SU-DHL-6 (cell line): ENCODE data around the gene AOAH.

Experiments
- H2AFZ ChIP-seq: fragments of 200-600 bp; sonication (generic); 2 replicates; pipeline ENCODE4 v1.6.1; 2014; ENCODE audit warnings: low read depth, mild to moderate bottlenecking, moderate library complexity, mixed read lengths, antibody characterized with exemption, low read length; ENCODE audit not compliant: severe bottlenecking
- H3F3A ChIP-seq: fragments of 200-600 bp; shearing (Covaris generic); 2 replicates; pipeline ENCODE4 v1.6.0; 2016; ENCODE audit warnings: antibody characterized with exemption, mild to moderate bottlenecking; ENCODE audit not compliant: insufficient read depth
- H3K27ac ChIP-seq: fragments of 200-600 bp; sonication (generic); 2 replicates; pipeline ENCODE4 v1.5.1; 2016; ENCODE audit warnings: low read depth, mild to moderate bottlenecking, low read length, moderate library complexity, mixed read lengths
- H3K27me3 ChIP-seq: fragments of 200-600 bp; sonication (generic), shearing (Covaris generic); 2 replicates; pipeline ENCODE4 v1.6.0; 2014; ENCODE audit warnings: mild to moderate bottlenecking, low read length
- H3K36me3 ChIP-seq: fragments of 200-600 bp; sonication (generic); 2 replicates; pipeline ENCODE4 v1.6.1; 2014; ENCODE audit warnings: mild to moderate bottlenecking, low read length, mixed read lengths
- H3K4me2 ChIP-seq: fragments of 300-600, 200-600 bp; shearing (Covaris generic), sonication (generic); 2 replicates; pipeline ENCODE4 v1.6.0; 2014; ENCODE audit warnings: low read length, low read depth, mild to moderate bottlenecking; ENCODE audit not compliant: poor library complexity, severe bottlenecking
- H3K4me3 ChIP-seq: fragments of 200-600 bp; sonication (generic); 2 replicates; pipeline ENCODE4 v1.5.1; 2014; ENCODE audit warnings: antibody characterized with exemption, low read length, mild to moderate bottlenecking, mixed read lengths; ENCODE audit not compliant: insufficient read depth, poor library complexity, severe bottlenecking
- H3K79me2 ChIP-seq: fragments of 200-600 bp; sonication (generic); 2 replicates; pipeline ENCODE4 v1.6.1; 2014; ENCODE audit warnings: mild to moderate bottlenecking, low read length, moderate library complexity; ENCODE audit not compliant: insufficient read depth
- H3K9ac ChIP-seq: fragments of 200-600 bp; sonication (generic); 2 replicates; pipeline ENCODE4 v1.7.0; 2014; ENCODE audit warnings: mild to moderate bottlenecking, low read length
- H3K9me2 ChIP-seq: fragments of 200-600 bp; sonication (generic); replicated peaks from 2 replicates; pipeline ENCODE4 v1.6.1; 2014; ENCODE audit warnings: low read length; ENCODE audit not compliant: insufficient read depth
- H3K9me3 ChIP-seq: fragments of 200-600 bp; sonication (generic); 2 replicates; pipeline ENCODE4 v1.6.1; 2014; ENCODE audit warnings: low read length, mixed read lengths; ENCODE audit not compliant: insufficient read depth
- H4K20me1 ChIP-seq: fragments of 200-600 bp; sonication (generic); 2 replicates; pipeline ENCODE4 v1.6.1; 2014; ENCODE audit warnings: low read depth, mild to moderate bottlenecking, antibody characterized with exemption, low read length, moderate library complexity, mixed read lengths
- CTCF ChIP-seq: fragments of 200-600 bp; sonication (generic); IDR thresholded peaks from one replicate; pipeline ENCODE4 v1.5.1; 2017; ENCODE audit warnings: antibody characterized with exemption, mild to moderate bottlenecking, low read length, moderate library complexity; ENCODE audit not compliant: insufficient read depth, poor library complexity, severe bottlenecking
- EZH2phosphoT487 ChIP-seq: fragments of 200-600 bp; sonication (generic), shearing (Covaris generic); conservative IDR thresholded peaks from 2 replicates; pipeline ENCODE4 v1.6.1; 2018; ENCODE audit warnings: mild to moderate bottlenecking, antibody characterized with exemption, low read length, moderate library complexity, mixed read lengths

AOAH gene

GRCh38 chr7:36668750-36669149, 55.5 kb downstream of the AOAH start:
- TF ChIP-seq EZH2phosphoT487 = no peak
- TF ChIP-seq CTCF = no peak
- Histone ChIP-seq H3F3A (no peaks in the 10 kb centered on the region), H3K27me3 (no peaks in the 10 kb centered on the region), H2AFZ (no peak overlapping the region), H3K79me2 (no peaks in the 10 kb centered on the region), H3K4me3 (no peak overlapping the region), H3K27ac (no peak overlapping the region), H3K36me3 (no peaks in the 10 kb centered on the region), H4K20me1 (no peaks in the 10 kb centered on the region), H3K9me2 (no peaks in the 10 kb centered on the region), H3K4me2 (no peak overlapping the region), H3K9me3 (no peaks in the 10 kb centered on the region), H3K9ac (no peak overlapping the region)

- H3K4me3 ChIP-seq = no peak overlapping the region
- no peak overlapping the region for H3K9ac ChIP-seq
- H3K36me3 ChIP-seq = no peaks in the 10 kb centered on the region
- H3K27me3 ChIP-seq = no peaks in the 10 kb centered on the region
- H3K4me2 ChIP-seq = no peak overlapping the region
- no peaks in the 10 kb centered on the region for H3F3A ChIP-seq
- no peaks in the 10 kb centered on the region for H3K79me2 ChIP-seq
- TF ChIP-seq CTCF = no peak
- no peaks in the 10 kb centered on the region for H4K20me1 ChIP-seq
- H3K9me3 ChIP-seq = no peaks in the 10 kb centered on the region
- no peak overlapping the region for H3K27ac ChIP-seq
- H3K9me2 ChIP-seq = no peaks in the 10 kb centered on the region
- no peak overlapping the region for H2AFZ ChIP-seq
Measured at GRCh38 chr7:36668080-36668479, 56.2 kb downstream of the AOAH start.

- TF ChIP-seq CTCF = no peak
- no peak for TF ChIP-seq EZH2phosphoT487
- Histone ChIP-seq H3K4me2 (no peak overlapping the region), H3K9ac (no peak overlapping the region), H2AFZ (no peak overlapping the region), H3K4me3 (no peak overlapping the region), H3K9me2 (no peaks in the 10 kb centered on the region), H3K27me3 (no peaks in the 10 kb centered on the region), H3K9me3 (no peaks in the 10 kb centered on the region), H3F3A (no peaks in the 10 kb centered on the region), H3K27ac (no peak overlapping the region), H3K36me3 (no peaks in the 10 kb centered on the region), H4K20me1 (no peaks in the 10 kb centered on the region), H3K79me2 (no peaks in the 10 kb centered on the region)
Measured at GRCh38 chr7:36667007-36667745, 57.1 kb downstream of the AOAH start.
